Hepatocyte (in vitro differentiated cells): ENCODE data around the gene SP1.

ENCODE experiments used
- CTCF ChIP-seq: fragments of 200-600 bp; sonication (generic); IDR thresholded peaks from 2 replicates; pipeline ENCODE4 v1.5.1; 2016; ENCODE audit warnings: antibody characterized with exemption, mild to moderate bottlenecking; ENCODE audit not compliant: poor library complexity
- EZH2 ChIP-seq: fragments of 200-600 bp; sonication (generic); IDR thresholded peaks from 2 replicates; pipeline ENCODE4 v1.6.1; 2016; ENCODE audit warnings: antibody characterized with exemption, mild to moderate bottlenecking, borderline replicate concordance
- EZH2phosphoT487 ChIP-seq: fragments of 200-600 bp; sonication (generic); IDR thresholded peaks from one replicate; pipeline ENCODE4 v1.6.1; 2018; ENCODE audit warnings: antibody characterized with exemption, mild to moderate bottlenecking, low read depth, moderate library complexity; ENCODE audit not compliant: unreplicated experiment, severe bottlenecking

- TF ChIP-seq CTCF: no peak
- no peak for TF ChIP-seq EZH2phosphoT487
- no peak for TF ChIP-seq EZH2
Measured at GRCh38 chr12:53338017-53338416, 42.0 kb upstream of the SP1 start.
